OCI-LY7 (cell line): ENCODE measurements around the gene TMEM239. TPM values are rescaled to one million over a fixed set of nuclear protein-coding genes. Genes with fewer than 3 reads are reported as not detected.

Experiments
- BruUV-seq: library from RNA; stranded (reverse); fragments of 400-500 nt; replicated peaks from 2 replicates; lab custom pipeline; 2021; lab: Mats Ljungman, UMichigan
- CTCF ChIA-PET: fragments of 300-600 bp; sonication (Branson Sonifier 250); formaldehyde crosslinking; loops from one replicate; lab custom pipeline; 2022; ENCODE audit warnings: antibody characterized with exemption; ENCODE audit not compliant: unreplicated experiment; lab: Charles Lee
- POLR2A ChIA-PET: fragments of 300-600 bp; sonication (Branson Sonifier 250); formaldehyde crosslinking; loops from one replicate; lab custom pipeline; 2022; ENCODE audit warnings: antibody characterized with exemption; lab: Charles Lee
- DNase-seq: peaks from one replicate; pipeline ENCODE4 v3.0.0-alpha.2; 2015; ENCODE audit warnings: low spot score
- H2AFZ ChIP-seq: fragments of 200-600 bp; sonication (generic), shearing (Covaris generic); 2 replicates; pipeline ENCODE4 v1.6.1; 2014; ENCODE audit warnings: mild to moderate bottlenecking, antibody characterized with exemption, low read length, moderate library complexity
- H3K27ac ChIP-seq: fragments of 200-600 bp; sonication (generic); 2 replicates; pipeline ENCODE4 v1.5.1; 2014; ENCODE audit warnings: mixed run types, low read depth, mild to moderate bottlenecking, moderate library complexity, low read length, inconsistent platforms; ENCODE audit not compliant: poor library complexity, severe bottlenecking
- H3K36me3 ChIP-seq: fragments of 200-600 bp; sonication (generic); 2 replicates; pipeline ENCODE4 v1.6.1; 2014; ENCODE audit warnings: mild to moderate bottlenecking, antibody characterized with exemption, low read length, moderate library complexity, mixed read lengths; ENCODE audit not compliant: insufficient read depth
- H3K4me1 ChIP-seq: fragments of 200-600 bp; sonication (generic); 2 replicates; pipeline ENCODE4 v1.5.1; 2014; ENCODE audit warnings: mild to moderate bottlenecking, low read length; ENCODE audit not compliant: insufficient read depth, poor library complexity, severe bottlenecking
- H3K4me2 ChIP-seq: fragments of 200-600 bp; sonication (generic); 2 replicates; pipeline ENCODE4 v1.6.1; 2014; ENCODE audit warnings: mild to moderate bottlenecking, low read length
- H3K4me3 ChIP-seq: fragments of 200-600 bp; sonication (generic); 2 replicates; pipeline ENCODE4 v1.5.1; 2014; ENCODE audit warnings: mild to moderate bottlenecking, low read depth, low read length; ENCODE audit not compliant: poor library complexity, severe bottlenecking
- H3K79me2 ChIP-seq: fragments of 200-600 bp; sonication (generic); 2 replicates; pipeline ENCODE4 v1.6.1; 2016; ENCODE audit warnings: low read depth, mild to moderate bottlenecking, low read length, moderate library complexity, mixed read lengths; ENCODE audit not compliant: insufficient read depth
- H3K9me2 ChIP-seq: fragments of 200-600 bp; sonication (generic); 2 replicates; pipeline ENCODE4 v1.6.1; 2016; ENCODE audit warnings: mild to moderate bottlenecking, low read length, mixed read lengths; ENCODE audit not compliant: insufficient read depth
- H3K9me3 ChIP-seq: fragments of 200-600 bp; sonication (generic); 2 replicates; pipeline ENCODE4 v1.6.1; 2014; ENCODE audit warnings: mild to moderate bottlenecking, mixed run types, low read length, mixed read lengths
- H4K20me1 ChIP-seq: fragments of 200-600 bp; sonication (generic); 2 replicates; pipeline ENCODE4 v1.6.1; 2014; ENCODE audit warnings: mild to moderate bottlenecking, antibody characterized with exemption, low read length, moderate library complexity, mixed read lengths; ENCODE audit not compliant: insufficient read depth
- EZH2phosphoT487 ChIP-seq: fragments of 200-600 bp; sonication (generic); IDR thresholded peaks from 2 replicates; pipeline ENCODE4 v1.6.1; 2018; ENCODE audit warnings: low read depth, borderline replicate concordance, mild to moderate bottlenecking, mixed run types, antibody characterized with exemption, low read length, moderate library complexity, mixed read lengths
- intact Hi-C: fragments of 100-400 bp; cut with micrococcal nuclease; formaldehyde crosslinking; loops from one replicate; pipeline ENCODE4 v1.10.0; 2022; ENCODE audit not compliant: unreplicated experiment
- total RNA-seq, 2 experiments: library from RNA; depleted of rRNA in 1 of 2; stranded (reverse); fragments of >200 nt in 1 of 2; shearing (Covaris generic) in 1 of 2; gene quantifications; 2 replicates each; pipeline ENCODE4 v1.2.3, GENCODE V29; 2014 to 2022
- TF ChIP-seq, protein P1 (sequence below): fragments of 200-600 bp; sonication (generic); conservative IDR thresholded peaks from 2 replicates; pipeline ENCODE4 v1.5.1; 2014; ENCODE audit warnings: mild to moderate bottlenecking, antibody characterized with exemption, low read length, moderate library complexity, mixed read lengths

The TMEM239 gene
- total RNA-seq, 2 experiments from 2014 or later = not detected

- TF ChIP-seq, protein P1, sequence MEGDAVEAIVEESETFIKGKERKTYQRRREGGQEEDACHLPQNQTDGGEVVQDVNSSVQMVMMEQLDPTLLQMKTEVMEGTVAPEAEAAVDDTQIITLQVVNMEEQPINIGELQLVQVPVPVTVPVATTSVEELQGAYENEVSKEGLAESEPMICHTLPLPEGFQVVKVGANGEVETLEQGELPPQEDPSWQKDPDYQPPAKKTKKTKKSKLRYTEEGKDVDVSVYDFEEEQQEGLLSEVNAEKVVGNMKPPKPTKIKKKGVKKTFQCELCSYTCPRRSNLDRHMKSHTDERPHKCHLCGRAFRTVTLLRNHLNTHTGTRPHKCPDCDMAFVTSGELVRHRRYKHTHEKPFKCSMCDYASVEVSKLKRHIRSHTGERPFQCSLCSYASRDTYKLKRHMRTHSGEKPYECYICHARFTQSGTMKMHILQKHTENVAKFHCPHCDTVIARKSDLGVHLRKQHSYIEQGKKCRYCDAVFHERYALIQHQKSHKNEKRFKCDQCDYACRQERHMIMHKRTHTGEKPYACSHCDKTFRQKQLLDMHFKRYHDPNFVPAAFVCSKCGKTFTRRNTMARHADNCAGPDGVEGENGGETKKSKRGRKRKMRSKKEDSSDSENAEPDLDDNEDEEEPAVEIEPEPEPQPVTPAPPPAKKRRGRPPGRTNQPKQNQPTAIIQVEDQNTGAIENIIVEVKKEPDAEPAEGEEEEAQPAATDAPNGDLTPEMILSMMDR = no peak
- TF ChIP-seq EZH2phosphoT487 = no peak
- Histone ChIP-seq H3K4me1 (no peaks in the 10 kb centered on the region), H3K9me3 (no peaks in the 10 kb centered on the region), H3K27ac (no peak overlapping the region), H4K20me1 (no peaks in the 10 kb centered on the region), H3K36me3 (peaks cover 6% of the 10 kb centered on the region; the same call in 1 of the 2 replicates), H3K79me2 (no peaks in the 10 kb centered on the region), H3K4me2 (no peak overlapping the region), H3K4me3 (no peak overlapping the region), H3K9me2 (no peaks in the 10 kb centered on the region), H2AFZ (no peak overlapping the region)
- intact Hi-C loops = no loop called here
- ChIA-PET POLR2A (no interaction called here), CTCF (no interaction called here)
- no peak for DNase-seq
- BruUV-seq = no TSS peak
Measured at GRCh38 chr20:2866236-2866635, 50.1 kb downstream of the TMEM239 start.

DNA sequence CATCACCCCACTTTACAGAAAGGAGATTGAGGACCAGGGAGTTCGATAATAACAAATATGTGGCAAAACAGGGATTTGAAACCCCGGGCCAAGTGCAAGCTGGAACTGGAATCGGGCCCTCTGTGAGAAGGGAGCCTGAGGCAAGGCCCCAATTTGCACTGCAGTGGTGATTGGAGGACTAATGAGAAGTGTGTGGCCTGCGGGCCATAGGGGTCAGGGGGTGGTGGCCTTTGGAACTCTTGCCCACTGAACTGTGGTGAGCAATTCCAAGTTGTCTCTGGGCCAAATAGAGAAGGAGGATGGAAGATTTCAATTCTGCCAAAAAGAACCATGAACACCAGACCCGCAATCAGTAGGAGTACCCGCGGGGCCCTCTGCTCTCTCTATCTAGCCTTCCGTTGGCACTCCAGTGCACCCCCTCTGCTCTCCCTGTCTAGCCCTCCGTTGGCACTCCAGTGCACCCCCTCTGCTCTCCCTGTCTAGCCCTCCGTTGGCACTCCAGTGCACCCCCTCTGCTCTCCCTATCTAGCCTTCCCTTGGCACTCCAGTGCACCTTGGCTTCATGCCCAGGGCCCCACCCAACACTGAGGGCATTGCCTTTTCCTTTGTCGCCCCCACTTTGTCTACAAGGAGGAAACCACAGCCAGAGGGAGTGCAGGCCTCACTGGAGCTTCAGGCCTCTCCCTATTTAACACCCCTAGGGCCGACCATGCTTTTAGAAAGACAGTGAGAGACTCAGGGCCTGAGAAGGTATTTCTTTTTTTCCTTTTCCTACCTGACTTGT is 51.1 kb downstream of the TMEM239 start:
- no peak overlapping the region for H3K27ac ChIP-seq
- H2AFZ ChIP-seq = no peak overlapping the region
- peaks cover 6% of the 10 kb centered on the region; the same call in 1 of the 2 replicates for H3K36me3 ChIP-seq
- H3K9me3 ChIP-seq = no peaks in the 10 kb centered on the region
- ChIA-PET CTCF (no interaction called here), POLR2A (no interaction called here)
- no peak overlapping the region for H3K4me3 ChIP-seq
- no peaks in the 10 kb centered on the region for H4K20me1 ChIP-seq
- no TSS peak for BruUV-seq
- intact Hi-C loops = no loop called here
- H3K9me2 ChIP-seq = no peaks in the 10 kb centered on the region
- TF ChIP-seq, protein P1 = no peak
- no peak for TF ChIP-seq EZH2phosphoT487
- no peak overlapping the region for H3K4me2 ChIP-seq
- no peaks in the 10 kb centered on the region for H3K4me1 ChIP-seq
- H3K79me2 ChIP-seq = no peaks in the 10 kb centered on the region
- DNase-seq = no peak

Other genes starting within 250 kb of the TMEM239 start
- 580 and 640 TPM in 2 replicates for gene NOP56, start 163.7 kb upstream of the TMEM239 start, total RNA-seq (2014; rRNA removed; shearing (Covaris generic))
- gene NOP56, start 163.7 kb upstream of the TMEM239 start, total RNA-seq (2022) = 464 and 544 TPM in 2 replicates
- gene IDH3B, start 152.1 kb upstream of the TMEM239 start, total RNA-seq (2014; rRNA removed; shearing (Covaris generic)) = 154 and 162 TPM in 2 replicates
- gene IDH3B, start 152.1 kb upstream of the TMEM239 start, total RNA-seq (2022) = 123 and 142 TPM in 2 replicates
- gene EBF4, start 123.6 kb upstream of the TMEM239 start, total RNA-seq (2014; rRNA removed; shearing (Covaris generic)) = 0.41 and 1.5 TPM in 2 replicates
- 2.6 and 4.4 TPM in 2 replicates for gene EBF4, start 123.6 kb upstream of the TMEM239 start, total RNA-seq (2022)
- not detected in 2 replicates for gene CPXM1, start 15.7 kb upstream of the TMEM239 start, total RNA-seq (2014; rRNA removed; shearing (Covaris generic))
- 0.15 TPM in 1 of 2 replicates, not detected in the other for gene CPXM1, start 15.7 kb upstream of the TMEM239 start, total RNA-seq (2022)
- gene C20orf141, start 1.4 kb upstream of the TMEM239 start, total RNA-seq (2014; rRNA removed; shearing (Covaris generic)) = not detected in 2 replicates
- not detected in 2 replicates for gene C20orf141, start 1.4 kb upstream of the TMEM239 start, total RNA-seq (2022)
- gene PCED1A, start 24.3 kb downstream of the TMEM239 start, total RNA-seq (2014; rRNA removed; shearing (Covaris generic)) = 6.9 and 8.4 TPM in 2 replicates
- 9.8 and 10.3 TPM in 2 replicates for gene PCED1A, start 24.3 kb downstream of the TMEM239 start, total RNA-seq (2022)
- gene VPS16, start 24.4 kb downstream of the TMEM239 start, total RNA-seq (2014; rRNA removed; shearing (Covaris generic)) = 27.0 and 32.6 TPM in 2 replicates
- 37.8 and 39.0 TPM in 2 replicates for gene VPS16, start 24.4 kb downstream of the TMEM239 start, total RNA-seq (2022)
- 28.1 and 33.3 TPM in 2 replicates for gene PTPRA, start 57.1 kb downstream of the TMEM239 start, total RNA-seq (2014; rRNA removed; shearing (Covaris generic))
- 47.2 and 54.9 TPM in 2 replicates for gene PTPRA, start 57.1 kb downstream of the TMEM239 start, total RNA-seq (2022)
- gene GNRH2, start 227.3 kb downstream of the TMEM239 start, total RNA-seq (2014; rRNA removed; shearing (Covaris generic)) = 0.44 and 0.98 TPM in 2 replicates
- 0.61 and 1.1 TPM in 2 replicates for gene GNRH2, start 227.3 kb downstream of the TMEM239 start, total RNA-seq (2022)
- gene MRPS26, start 229.7 kb downstream of the TMEM239 start, total RNA-seq (2014; rRNA removed; shearing (Covaris generic)) = 78.1 and 85.8 TPM in 2 replicates
- 73.2 and 73.3 TPM in 2 replicates for gene MRPS26, start 229.7 kb downstream of the TMEM239 start, total RNA-seq (2022)